Adrenal gland (tissue), 5 donors: ENCODE data around the gene ACADSB.

Source experiments
- CTCF ChIP-seq, 6 experiments: fragments of 450-650 bp in 4 of 6; fragments of 200-600 bp in 2 of 6; sonication (generic) in 1 of 6; IDR thresholded peaks; 1 replicate in 5 of 6; 2 replicates in 1 of 6; pipeline versions ENCODE4 v1.5.1 to v1.8.0; 2016 to 2021; ENCODE audit warnings: antibody characterized with exemption in 6 of 6, mild to moderate bottlenecking in 2 of 6, moderate library complexity in 1 of 6
- POLR2A ChIP-seq, 2 donors: fragments of 450-650 bp; IDR thresholded peaks; one replicate each; pipeline ENCODE4 v1.6.1; 2017; ENCODE audit warnings: antibody characterized with exemption in 2 of 2, mild to moderate bottlenecking in 2 of 2, moderate library complexity in 1 of 2
- donor health status: DM: no; HTN: no; CAD: no.

GRCh38 chr10:123086281-123086680 is 77.5 kb downstream of the ACADSB start:
- TF ChIP-seq CTCF (IDR thresholded peaks at IDR 0.05) (no peak), POLR2A (IDR thresholded peaks at IDR 0.05) (no peak)
